Amniotic epithelial cell (primary cell): ENCODE measurements around the gene CDH13.

ENCODE experiments used
- DNase-seq: peaks from one replicate; pipeline ENCODE4 v3.0.0-alpha.2; 2010; ENCODE audit warnings: low read depth

Gene CDH13

GRCh38 chr16:83356266-83356665, 729.5 kb downstream of the CDH13 start:
- peak; percentile 49 for DNase-seq

- DNase-seq, result no peak
Measured at GRCh38 chr16:83356986-83357385, 730.2 kb downstream of the CDH13 start.

- no peak for DNase-seq
Measured at GRCh38 chr16:83363521-83363920, 736.8 kb downstream of the CDH13 start.

GRCh38 chr16:83365166-83365565, 738.4 kb downstream of the CDH13 start:
- peak; percentile 10 for DNase-seq

GRCh38 chr16:83366228-83366627, 739.5 kb downstream of the CDH13 start:
- DNase-seq, result no peak

GRCh38 chr16:83374979-83375378, 748.2 kb downstream of the CDH13 start:
- DNase-seq, result no peak

GRCh38 chr16:83389751-83390150, 763.0 kb downstream of the CDH13 start:
- DNase-seq, result no peak

GRCh38 chr16:83390759-83391158, 764.0 kb downstream of the CDH13 start:
- no peak for DNase-seq

GRCh38 chr16:83392743-83393142, 766.0 kb downstream of the CDH13 start:
- no peak for DNase-seq

GRCh38 chr16:83393196-83393981, 766.6 kb downstream of the CDH13 start:
- DNase-seq, result no peak

- DNase-seq, result no peak
Measured at GRCh38 chr16:83397601-83398291, 771.0 kb downstream of the CDH13 start.

GRCh38 chr16:83400234-83400633, 773.5 kb downstream of the CDH13 start:
- no peak for DNase-seq

GRCh38 chr16:83402160-83402814, 775.5 kb downstream of the CDH13 start:
- DNase-seq, result no peak

GRCh38 chr16:83402967-83403366, 776.2 kb downstream of the CDH13 start:
- DNase-seq, result no peak

GRCh38 chr16:83403761-83404160, 777.0 kb downstream of the CDH13 start:
- DNase-seq, result peak; percentile 29

GRCh38 chr16:83404261-83404660, 777.5 kb downstream of the CDH13 start:
- DNase-seq, result no peak

- no peak for DNase-seq
Measured at GRCh38 chr16:83407928-83408327, 781.2 kb downstream of the CDH13 start.

GRCh38 chr16:83409347-83409746, 782.6 kb downstream of the CDH13 start:
- DNase-seq, result no peak

- no peak for DNase-seq
Measured at GRCh38 chr16:83418565-83418964, 791.8 kb downstream of the CDH13 start.

- peak; percentile 17 for DNase-seq
Measured at GRCh38 chr16:83420206-83420760, 793.5 kb downstream of the CDH13 start.

- DNase-seq, result no peak
Measured at GRCh38 chr16:83433201-83433600, 806.4 kb downstream of the CDH13 start.

- DNase-seq, result no peak
Measured at GRCh38 chr16:83437036-83437435, 810.3 kb downstream of the CDH13 start.

- no peak for DNase-seq
Measured at GRCh38 chr16:83438326-83438725, 811.6 kb downstream of the CDH13 start.
